Hepatocyte (in vitro differentiated cells): ENCODE data around the gene EYA4.
"Not testable (repeated sequence)": the region's sequence is repeated elsewhere in the genome, so short reads cannot be mapped to it uniquely, and the experiment has no call there.

ENCODE experiments used
- CTCF ChIP-seq: fragments of 200-600 bp; sonication (generic); IDR thresholded peaks from 2 replicates; pipeline ENCODE4 v1.5.1; 2016; ENCODE audit warnings: antibody characterized with exemption, mild to moderate bottlenecking; ENCODE audit not compliant: poor library complexity
- EZH2phosphoT487 ChIP-seq: fragments of 200-600 bp; sonication (generic); IDR thresholded peaks from one replicate; pipeline ENCODE4 v1.6.1; 2018; ENCODE audit warnings: antibody characterized with exemption, mild to moderate bottlenecking, low read depth, moderate library complexity; ENCODE audit not compliant: unreplicated experiment, severe bottlenecking

- TF ChIP-seq CTCF, EZH2phosphoT487: not testable (repeated sequence)
Measured at GRCh38 chr6:133397601-133398000, 156.4 kb downstream of the EYA4 start.
